Measurements from ENCODE around the gene MPHOSPH9. TPM values are rescaled to one million over a fixed set of nuclear protein-coding genes. Genes with fewer than 3 reads are reported as not detected.
A peak's percentile ranks its signal among the peaks of the same experiment; 100 is the strongest.

MPHOSPH9 gene
- total and polyA plus RNA-seq, 2 donors (not counting 3 experiments of a cell fraction or from before 2014, with no cell fraction given) = 7.8 to 42.4 TPM

DNA sequence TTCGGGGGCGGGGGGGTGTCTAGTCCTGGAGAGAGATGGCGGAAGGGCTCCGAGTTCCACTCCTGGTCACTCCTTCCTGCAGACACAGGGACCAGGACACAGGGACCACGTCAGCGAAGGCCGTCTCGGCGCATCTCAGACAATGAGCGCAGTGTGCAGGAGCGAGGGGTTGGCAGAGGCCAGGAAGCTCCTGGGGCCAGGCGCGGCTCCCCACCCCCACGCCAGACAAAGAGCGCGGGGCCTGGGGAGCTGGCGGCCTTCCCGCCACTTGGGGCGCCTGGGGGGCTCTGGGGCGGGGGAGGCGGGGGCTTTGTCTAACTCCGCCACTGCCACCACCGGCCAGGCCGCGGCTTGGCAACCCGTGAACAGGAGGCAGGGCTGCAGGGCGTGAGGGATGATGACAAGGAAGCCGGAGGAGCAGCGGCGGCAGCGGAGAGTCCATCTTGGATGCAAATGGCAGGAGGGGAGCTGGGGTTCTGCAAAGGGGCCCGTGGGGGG lies 36.5 kb upstream of the MPHOSPH9 start:
- dilution Hi-C loops (cut with MboI; ENCODE audit: extremely low pct_ligation_motif_present, low sequenced_read_pairs) = no loop called here
- H4K20me1 ChIP-seq (replicated peaks; ENCODE audit: control insufficient read depth, extremely low read depth, insufficient read depth, low read length) = no peaks in the 10 kb centered on the region
- H3K27ac ChIP-seq (ENCODE audit: insufficient read depth, low read depth, low read length) = peak overlapping the region; percentile 83
- intact Hi-C loops (cut with micrococcal nuclease) = loop anchor here (1.0 to 2.0 kb wide), 2 partner anchors 263 to 315 kb away; partner anchors contain the start of genes RILPL1 and TMED2
- no peaks in the 10 kb centered on the region for H3K9me3 ChIP-seq (replicated peaks; ENCODE audit: control insufficient read depth, insufficient read depth, low read length)
- BruUV-seq (replicated peaks) = no TSS peak
- H3K79me2 ChIP-seq (ENCODE audit: control insufficient read depth, insufficient read depth, low read length) = peaks cover 56% of the 10 kb centered on the region
- peak overlapping the region; percentile 96 for H3K4me2 ChIP-seq (ENCODE audit: insufficient read depth, low read length)
- TF ChIP-seq MYC (IDR thresholded peaks at IDR 0.05; ENCODE audit: low read depth, low read length) (no peak), JUN (IDR thresholded peaks at IDR 0.05; ENCODE audit: borderline replicate concordance, insufficient read depth, insufficient read length, low read depth) (no peak), GATA2 (IDR thresholded peaks at IDR 0.05; ENCODE audit: insufficient read depth, insufficient read length, low read depth, low read length) (no peak), POLR2AphosphoS5 (IDR thresholded peaks at IDR 0.05; ENCODE audit: insufficient read depth, low read depth, low read length) (peak; percentile 27)
- TF ChIP-seq, protein P1, sequence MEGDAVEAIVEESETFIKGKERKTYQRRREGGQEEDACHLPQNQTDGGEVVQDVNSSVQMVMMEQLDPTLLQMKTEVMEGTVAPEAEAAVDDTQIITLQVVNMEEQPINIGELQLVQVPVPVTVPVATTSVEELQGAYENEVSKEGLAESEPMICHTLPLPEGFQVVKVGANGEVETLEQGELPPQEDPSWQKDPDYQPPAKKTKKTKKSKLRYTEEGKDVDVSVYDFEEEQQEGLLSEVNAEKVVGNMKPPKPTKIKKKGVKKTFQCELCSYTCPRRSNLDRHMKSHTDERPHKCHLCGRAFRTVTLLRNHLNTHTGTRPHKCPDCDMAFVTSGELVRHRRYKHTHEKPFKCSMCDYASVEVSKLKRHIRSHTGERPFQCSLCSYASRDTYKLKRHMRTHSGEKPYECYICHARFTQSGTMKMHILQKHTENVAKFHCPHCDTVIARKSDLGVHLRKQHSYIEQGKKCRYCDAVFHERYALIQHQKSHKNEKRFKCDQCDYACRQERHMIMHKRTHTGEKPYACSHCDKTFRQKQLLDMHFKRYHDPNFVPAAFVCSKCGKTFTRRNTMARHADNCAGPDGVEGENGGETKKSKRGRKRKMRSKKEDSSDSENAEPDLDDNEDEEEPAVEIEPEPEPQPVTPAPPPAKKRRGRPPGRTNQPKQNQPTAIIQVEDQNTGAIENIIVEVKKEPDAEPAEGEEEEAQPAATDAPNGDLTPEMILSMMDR (IDR thresholded peaks at IDR 0.05; ENCODE audit: extremely low read depth in 1 of 2, insufficient read depth in 1 of 2, low read depth in 1 of 2, low read length in 2 of 2) = peak; percentile 4 to 26
- H3K27me3 ChIP-seq (ENCODE audit: control insufficient read depth in 2 of 2, insufficient read depth in 2 of 2, low read length in 2 of 2) = no peaks in the 10 kb centered on the region
- CTCF ChIA-PET = interaction anchor here (1.1 to 2.3 kb wide), 6 partner anchors 31 to 349 kb away, joined by 4 to 16 read pairs (median 6); partner anchors contain the start of genes KMT5A, SBNO1 and TMED2
- POLR2A ChIA-PET = interaction anchor here (0.6 kb wide), 1 partner anchor 315 kb away, joined by 3 read pairs; the partner anchor contains the start of gene TMED2
- H3K4me1 ChIP-seq (ENCODE audit: control insufficient read depth, extremely low read depth, insufficient read depth, low read length) = peaks cover 26% of the 10 kb centered on the region
- peaks cover 3 to 23% of the 10 kb centered on the region in 2 experiments for H3K36me3 ChIP-seq (ENCODE audit: control insufficient read depth in 2 of 2, extremely low read depth in 1 of 2, insufficient read depth in 2 of 2, low read length in 2 of 2)
- peak; percentile 85 for FAIRE-seq
- peak overlapping the region; percentile 32 to 90 (median 87) for H3K4me3 ChIP-seq (replicated peaks in 1 of 3; ENCODE audit: insufficient read depth in 1 of 3, low read depth in 1 of 3, low read length in 3 of 3)
- peak; percentile 52 for DNase-seq (ENCODE audit: low read depth, low spot score)
- H3K9me1 ChIP-seq (replicated peaks; ENCODE audit: control insufficient read depth, extremely low read depth, insufficient read depth, low read length) = no peaks in the 10 kb centered on the region
- H2AFZ ChIP-seq (ENCODE audit: low read depth, low read length) = peak overlapping the region; percentile 3
- peak overlapping the region; percentile 93 for H3K9ac ChIP-seq (replicated peaks; ENCODE audit: extremely low read depth, insufficient read depth, low read length)
